ENCODE results near the gene ZBTB16. TPM values are rescaled to one million over a fixed set of nuclear protein-coding genes. Genes with fewer than 3 reads are reported as not detected.

ZBTB16 gene
- polyA plus RNA-seq, 1 donor (not counting 4 experiments of a cell fraction or from before 2014, with no cell fraction given), result 0.18 TPM

DNA sequence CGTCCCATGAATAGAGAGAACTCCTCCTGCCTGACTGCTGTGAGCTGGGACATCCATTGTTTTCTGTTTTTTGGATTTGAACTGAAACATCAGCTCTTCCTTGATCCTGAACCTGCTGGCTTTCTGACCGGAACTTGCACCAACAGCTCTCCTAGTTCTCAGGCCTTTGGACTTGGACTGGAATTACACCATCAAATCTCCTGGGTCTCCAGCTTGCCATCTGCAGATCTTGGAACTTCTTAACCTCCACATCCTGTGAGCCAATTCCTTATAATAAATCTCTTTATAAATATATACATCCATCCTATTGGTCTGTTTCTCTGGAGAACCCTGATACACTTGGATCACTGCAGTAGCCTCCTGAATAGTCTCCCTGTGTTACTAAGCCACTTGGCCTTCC lies 42.5 kb upstream of the ZBTB16 start:
- Histone ChIP-seq H4K20me1 (ENCODE audit: control insufficient read depth, extremely low read depth, insufficient read depth, low read length) (no peaks in the 10 kb centered on the region), H3K36me3 (ENCODE audit: control insufficient read depth in 2 of 2, extremely low read depth in 1 of 2, insufficient read depth in 2 of 2, low read length in 2 of 2) (no peaks in the 10 kb centered on the region), H3K79me2 (ENCODE audit: control insufficient read depth, insufficient read depth, low read length) (no peaks in the 10 kb centered on the region), H2AFZ (ENCODE audit: control insufficient read depth, low read length) (no peak overlapping the region), H3K27me3 (ENCODE audit: control insufficient read depth, extremely low read depth, insufficient read depth, low read length) (no peaks in the 10 kb centered on the region), H3K27ac (ENCODE audit: control insufficient read depth, insufficient read depth, low read length) (no peak overlapping the region), H3K9me3 (ENCODE audit: control insufficient read depth, low read depth, low read length) (no peaks in the 10 kb centered on the region), H3K9ac (ENCODE audit: control insufficient read depth, extremely low read depth, insufficient read depth, low read length) (no peak overlapping the region), H3K9me1 (ENCODE audit: control insufficient read depth, extremely low read depth, insufficient read depth, low read length) (no peaks in the 10 kb centered on the region), H3K4me2 (ENCODE audit: control insufficient read depth, extremely low read depth, insufficient read depth, low read depth, low read length) (no peak overlapping the region), H3K4me1 (ENCODE audit: control insufficient read depth, extremely low read depth, insufficient read depth, low read length) (no peaks in the 10 kb centered on the region), H3K4me3 (ENCODE audit: control insufficient read depth in 2 of 3, extremely low read depth in 1 of 3, insufficient read depth in 2 of 3, low read depth in 1 of 3, low read length in 3 of 3) (no peak overlapping the region)
- no peak for TF ChIP-seq EZH2 (IDR thresholded peaks at IDR 0.05; ENCODE audit: low read length)
- TF ChIP-seq, protein P1, sequence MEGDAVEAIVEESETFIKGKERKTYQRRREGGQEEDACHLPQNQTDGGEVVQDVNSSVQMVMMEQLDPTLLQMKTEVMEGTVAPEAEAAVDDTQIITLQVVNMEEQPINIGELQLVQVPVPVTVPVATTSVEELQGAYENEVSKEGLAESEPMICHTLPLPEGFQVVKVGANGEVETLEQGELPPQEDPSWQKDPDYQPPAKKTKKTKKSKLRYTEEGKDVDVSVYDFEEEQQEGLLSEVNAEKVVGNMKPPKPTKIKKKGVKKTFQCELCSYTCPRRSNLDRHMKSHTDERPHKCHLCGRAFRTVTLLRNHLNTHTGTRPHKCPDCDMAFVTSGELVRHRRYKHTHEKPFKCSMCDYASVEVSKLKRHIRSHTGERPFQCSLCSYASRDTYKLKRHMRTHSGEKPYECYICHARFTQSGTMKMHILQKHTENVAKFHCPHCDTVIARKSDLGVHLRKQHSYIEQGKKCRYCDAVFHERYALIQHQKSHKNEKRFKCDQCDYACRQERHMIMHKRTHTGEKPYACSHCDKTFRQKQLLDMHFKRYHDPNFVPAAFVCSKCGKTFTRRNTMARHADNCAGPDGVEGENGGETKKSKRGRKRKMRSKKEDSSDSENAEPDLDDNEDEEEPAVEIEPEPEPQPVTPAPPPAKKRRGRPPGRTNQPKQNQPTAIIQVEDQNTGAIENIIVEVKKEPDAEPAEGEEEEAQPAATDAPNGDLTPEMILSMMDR (optimal IDR thresholded peaks at IDR 0.05 in 1 of 3, IDR thresholded peaks at IDR 0.05 in 1 of 3, conservative IDR thresholded peaks at IDR 0.05 in 1 of 3; ENCODE audit: extremely low read depth in 1 of 3, insufficient read depth in 2 of 3, low read length in 3 of 3), result no peak
- FAIRE-seq (no peak), DNase-seq (ENCODE audit: low read depth, low spot score) (no peak)
- dilution Hi-C loops (cut with MboI; ENCODE audit: extremely low pct_ligation_motif_present, low sequenced_read_pairs), result no loop called here

DNA sequence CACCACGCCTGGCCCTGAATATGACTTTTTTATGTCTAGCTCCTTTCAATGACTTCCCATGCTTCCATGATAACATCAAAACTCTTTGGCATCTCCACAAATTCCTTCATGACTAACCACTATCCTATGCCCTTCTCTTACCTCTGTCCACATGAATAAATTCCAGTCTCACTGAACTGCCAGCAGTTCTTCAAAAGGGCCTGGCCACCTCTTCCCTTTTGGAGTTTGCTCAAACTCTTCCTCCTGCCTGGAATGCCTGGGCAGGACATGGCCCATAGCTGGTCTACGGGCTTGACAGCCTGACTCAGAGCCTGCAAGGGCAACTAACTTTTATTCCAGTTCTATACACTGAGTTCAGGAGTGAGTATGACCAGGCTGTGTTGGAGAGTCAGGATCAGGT lies 41.8 kb upstream of the ZBTB16 start:
- Histone ChIP-seq H2AFZ (ENCODE audit: control insufficient read depth, low read length) (no peak overlapping the region), H3K9ac (ENCODE audit: control insufficient read depth, extremely low read depth, insufficient read depth, low read length) (no peak overlapping the region), H3K4me2 (ENCODE audit: control insufficient read depth, extremely low read depth, insufficient read depth, low read depth, low read length) (no peak overlapping the region), H3K79me2 (ENCODE audit: control insufficient read depth, insufficient read depth, low read length) (no peaks in the 10 kb centered on the region), H4K20me1 (ENCODE audit: control insufficient read depth, extremely low read depth, insufficient read depth, low read length) (no peaks in the 10 kb centered on the region), H3K4me3 (ENCODE audit: control insufficient read depth in 2 of 3, extremely low read depth in 1 of 3, insufficient read depth in 2 of 3, low read depth in 1 of 3, low read length in 3 of 3) (no peak overlapping the region), H3K9me1 (ENCODE audit: control insufficient read depth, extremely low read depth, insufficient read depth, low read length) (no peaks in the 10 kb centered on the region), H3K27me3 (ENCODE audit: control insufficient read depth, extremely low read depth, insufficient read depth, low read length) (no peaks in the 10 kb centered on the region), H3K36me3 (ENCODE audit: control insufficient read depth in 2 of 2, extremely low read depth in 1 of 2, insufficient read depth in 2 of 2, low read length in 2 of 2) (no peaks in the 10 kb centered on the region), H3K27ac (ENCODE audit: control insufficient read depth, insufficient read depth, low read length) (no peak overlapping the region), H3K9me3 (ENCODE audit: control insufficient read depth, low read depth, low read length) (no peaks in the 10 kb centered on the region), H3K4me1 (ENCODE audit: control insufficient read depth, extremely low read depth, insufficient read depth, low read length) (no peaks in the 10 kb centered on the region)
- FAIRE-seq, result no peak
- no peak for DNase-seq (ENCODE audit: low read depth, low spot score)
- TF ChIP-seq, protein P1 (optimal IDR thresholded peaks at IDR 0.05 in 1 of 3, IDR thresholded peaks at IDR 0.05 in 1 of 3, conservative IDR thresholded peaks at IDR 0.05 in 1 of 3; ENCODE audit: extremely low read depth in 1 of 3, insufficient read depth in 2 of 3, low read length in 3 of 3), result no peak
- no peak for TF ChIP-seq EZH2 (IDR thresholded peaks at IDR 0.05; ENCODE audit: low read length)
- dilution Hi-C loops (cut with MboI; ENCODE audit: extremely low pct_ligation_motif_present, low sequenced_read_pairs), result no loop called here
